ENCODE results near the gene OR6V1.
"Not testable (repeated sequence)": the region's sequence is repeated elsewhere in the genome, so short reads cannot be mapped to it uniquely, and the experiment has no call there.

The OR6V1 gene

GRCh38 chr7:143042790-143043271 is 9.3 kb upstream of the OR6V1 start:
- DNase-seq (ENCODE audit: low read depth, low spot score): no peak

GRCh38 chr7:143043391-143043790 is 8.8 kb upstream of the OR6V1 start:
- no peak for DNase-seq (ENCODE audit: low read depth, low spot score)

- DNase-seq (ENCODE audit: low read depth, low spot score): no peak
These were observed 5.7 kb upstream of the OR6V1 start for GRCh38 chr7:143046426-143046851.

- no peak for DNase-seq (ENCODE audit: low read depth, low spot score)
These were observed 4.8 kb upstream of the OR6V1 start for GRCh38 chr7:143047326-143047725.

- no peak for DNase-seq (ENCODE audit: low read depth, low spot score)
These were observed 3.3 kb upstream of the OR6V1 start for GRCh38 chr7:143048827-143049226.

GRCh38 chr7:143049362-143049761 is 2.8 kb upstream of the OR6V1 start:
- DNase-seq (ENCODE audit: low read depth, low spot score): no peak

GRCh38 chr7:143050931-143051330 is 1.2 kb upstream of the OR6V1 start:
- no peak for DNase-seq (ENCODE audit: low read depth, low spot score)

- no peak for DNase-seq (ENCODE audit: low read depth, low spot score)
These were observed 2.5 kb downstream of the OR6V1 start for GRCh38 chr7:143054621-143055020.

- no peak for DNase-seq (ENCODE audit: low read depth, low spot score)
These were observed 3.6 kb downstream of the OR6V1 start for GRCh38 chr7:143055754-143056153.

GRCh38 chr7:143063741-143064140 is 11.6 kb downstream of the OR6V1 start:
- DNase-seq (ENCODE audit: low read depth, low spot score): no peak

GRCh38 chr7:143068446-143068845 is 16.3 kb downstream of the OR6V1 start:
- no peak for DNase-seq (ENCODE audit: low read depth, low spot score)

- no peak for DNase-seq (ENCODE audit: low read depth, low spot score)
These were observed 17.9 kb downstream of the OR6V1 start for GRCh38 chr7:143069912-143070500.

GRCh38 chr7:143073556-143073955 is 21.4 kb downstream of the OR6V1 start:
- no peak for DNase-seq (ENCODE audit: low read depth, low spot score)

GRCh38 chr7:143074141-143074540 is 22.0 kb downstream of the OR6V1 start:
- DNase-seq (ENCODE audit: low read depth, low spot score): no peak

GRCh38 chr7:143085109-143085508 is 33.0 kb downstream of the OR6V1 start:
- no peak for DNase-seq (ENCODE audit: low read depth, low spot score)

- DNase-seq (ENCODE audit: low read depth, low spot score): not testable (repeated sequence)
These were observed 33.5 kb downstream of the OR6V1 start for GRCh38 chr7:143085610-143086009.

- DNase-seq (ENCODE audit: low read depth, low spot score): not testable (repeated sequence)
These were observed 36.5 kb downstream of the OR6V1 start for GRCh38 chr7:143088549-143089231.

- no peak for DNase-seq (ENCODE audit: low read depth, low spot score)
These were observed 44.0 kb downstream of the OR6V1 start for GRCh38 chr7:143096146-143096545.

GRCh38 chr7:143099579-143099978 is 47.4 kb downstream of the OR6V1 start:
- not testable (repeated sequence) for DNase-seq (ENCODE audit: low read depth, low spot score)
